Measurements from ENCODE around the gene MIA3. TPM values are rescaled to one million over a fixed set of nuclear protein-coding genes. Genes with fewer than 3 reads are reported as not detected.

Gene MIA3
- total RNA-seq, 1 donor = 68.8 TPM

DNA sequence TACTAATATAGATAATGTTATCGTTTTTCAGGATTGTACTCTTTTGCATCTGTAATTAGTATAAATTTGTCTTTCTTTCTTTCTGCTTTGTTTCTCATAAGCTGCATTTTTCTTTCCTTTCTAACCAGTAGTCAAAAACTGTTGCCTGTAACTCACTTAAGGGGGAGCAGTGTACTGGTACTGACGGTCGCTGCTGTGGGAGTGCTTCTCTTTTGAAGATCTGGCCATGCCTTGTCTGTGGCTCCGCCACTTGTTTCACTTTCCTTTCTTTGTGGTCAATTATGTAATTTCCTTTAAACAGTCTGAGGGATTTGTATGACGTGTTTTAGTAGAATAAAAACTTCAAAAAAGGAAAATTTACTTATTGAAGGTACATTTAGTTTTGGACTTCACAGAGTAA, 37.0 kb downstream of the MIA3 start:
- Histone ChIP-seq H3K4me2 (ENCODE audit: insufficient read depth, low read length) (peak overlapping the region; percentile 71), H3K4me1 (ENCODE audit: insufficient read depth, low read length) (peaks cover 6% of the 10 kb centered on the region), H3K27me3 (ENCODE audit: insufficient read depth, low read length) (no peaks in the 10 kb centered on the region), H3K36me3 (ENCODE audit: insufficient read depth, low read length) (peaks cover 92% of the 10 kb centered on the region), H2AFZ (ENCODE audit: low read length) (no peak overlapping the region), H3K9me3 (ENCODE audit: low read depth, low read length) (no peaks in the 10 kb centered on the region), H4K20me1 (ENCODE audit: insufficient read depth, low read length) (no peaks in the 10 kb centered on the region), H3K4me3 (ENCODE audit: insufficient read depth, low read length) (peak overlapping the region; percentile 14), H3K79me2 (ENCODE audit: insufficient read depth, low read length) (peaks cover 12% of the 10 kb centered on the region), H3K27ac (ENCODE audit: low read depth, low read length) (peak overlapping the region; percentile 58)
- DNase-seq (ENCODE audit: insufficient read length, low spot score, missing footprints) = peak; percentile 79
- TF ChIP-seq, protein P1, sequence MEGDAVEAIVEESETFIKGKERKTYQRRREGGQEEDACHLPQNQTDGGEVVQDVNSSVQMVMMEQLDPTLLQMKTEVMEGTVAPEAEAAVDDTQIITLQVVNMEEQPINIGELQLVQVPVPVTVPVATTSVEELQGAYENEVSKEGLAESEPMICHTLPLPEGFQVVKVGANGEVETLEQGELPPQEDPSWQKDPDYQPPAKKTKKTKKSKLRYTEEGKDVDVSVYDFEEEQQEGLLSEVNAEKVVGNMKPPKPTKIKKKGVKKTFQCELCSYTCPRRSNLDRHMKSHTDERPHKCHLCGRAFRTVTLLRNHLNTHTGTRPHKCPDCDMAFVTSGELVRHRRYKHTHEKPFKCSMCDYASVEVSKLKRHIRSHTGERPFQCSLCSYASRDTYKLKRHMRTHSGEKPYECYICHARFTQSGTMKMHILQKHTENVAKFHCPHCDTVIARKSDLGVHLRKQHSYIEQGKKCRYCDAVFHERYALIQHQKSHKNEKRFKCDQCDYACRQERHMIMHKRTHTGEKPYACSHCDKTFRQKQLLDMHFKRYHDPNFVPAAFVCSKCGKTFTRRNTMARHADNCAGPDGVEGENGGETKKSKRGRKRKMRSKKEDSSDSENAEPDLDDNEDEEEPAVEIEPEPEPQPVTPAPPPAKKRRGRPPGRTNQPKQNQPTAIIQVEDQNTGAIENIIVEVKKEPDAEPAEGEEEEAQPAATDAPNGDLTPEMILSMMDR (IDR thresholded peaks at IDR 0.05; ENCODE audit: extremely low read depth, low read depth, low read length) = peak; percentile 21

DNA sequence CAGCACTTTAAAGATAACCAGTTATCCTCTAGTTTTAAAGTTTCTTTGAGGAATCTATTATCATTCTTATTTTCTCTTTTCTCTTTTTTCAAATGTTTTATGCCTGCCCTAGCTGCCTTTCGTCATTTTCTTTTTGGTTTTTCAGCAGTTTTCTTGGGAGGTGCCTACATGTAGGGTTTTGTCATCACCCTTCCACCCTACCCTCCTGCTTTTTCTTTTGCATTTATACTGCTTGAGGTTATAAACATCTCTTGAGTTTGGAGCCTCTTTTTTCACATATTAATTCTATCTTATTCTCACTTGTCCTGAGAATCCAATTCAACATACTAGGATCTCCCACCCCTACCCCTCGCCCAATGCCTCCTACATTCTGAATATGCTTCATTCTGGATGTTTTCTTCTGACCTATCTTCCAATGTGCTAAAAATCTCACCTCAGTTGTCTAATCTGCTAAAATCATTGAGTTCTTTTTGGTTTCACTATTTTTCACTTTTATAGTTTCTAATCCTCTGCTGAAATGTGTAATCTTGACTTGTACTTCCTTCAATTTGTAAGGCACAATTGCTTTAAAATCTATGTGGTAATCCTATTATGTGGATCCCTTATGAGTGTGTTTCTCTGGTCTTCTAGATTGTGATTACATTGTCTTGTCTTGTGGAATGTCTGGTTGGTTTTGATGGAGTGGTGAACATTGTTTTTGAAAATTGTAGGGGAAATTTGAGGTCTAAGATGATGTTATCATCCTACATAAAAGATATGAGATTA, 38.7 kb downstream of the MIA3 start:
- Histone ChIP-seq H2AFZ (ENCODE audit: low read length) (no peak overlapping the region), H3K4me3 (ENCODE audit: insufficient read depth, low read length) (no peak overlapping the region), H3K27me3 (ENCODE audit: insufficient read depth, low read length) (no peaks in the 10 kb centered on the region), H3K36me3 (ENCODE audit: insufficient read depth, low read length) (peaks cover 92% of the 10 kb centered on the region), H3K9me3 (ENCODE audit: low read depth, low read length) (no peaks in the 10 kb centered on the region), H3K4me2 (ENCODE audit: insufficient read depth, low read length) (no peak overlapping the region), H3K27ac (ENCODE audit: low read depth, low read length) (no peak overlapping the region), H3K4me1 (ENCODE audit: insufficient read depth, low read length) (peaks cover 6% of the 10 kb centered on the region), H4K20me1 (ENCODE audit: insufficient read depth, low read length) (no peaks in the 10 kb centered on the region), H3K79me2 (ENCODE audit: insufficient read depth, low read length) (peaks cover 12% of the 10 kb centered on the region)
- TF ChIP-seq, protein P1 (IDR thresholded peaks at IDR 0.05; ENCODE audit: extremely low read depth, low read depth, low read length) = no peak
- DNase-seq (ENCODE audit: insufficient read length, low spot score, missing footprints) = no peak

DNA sequence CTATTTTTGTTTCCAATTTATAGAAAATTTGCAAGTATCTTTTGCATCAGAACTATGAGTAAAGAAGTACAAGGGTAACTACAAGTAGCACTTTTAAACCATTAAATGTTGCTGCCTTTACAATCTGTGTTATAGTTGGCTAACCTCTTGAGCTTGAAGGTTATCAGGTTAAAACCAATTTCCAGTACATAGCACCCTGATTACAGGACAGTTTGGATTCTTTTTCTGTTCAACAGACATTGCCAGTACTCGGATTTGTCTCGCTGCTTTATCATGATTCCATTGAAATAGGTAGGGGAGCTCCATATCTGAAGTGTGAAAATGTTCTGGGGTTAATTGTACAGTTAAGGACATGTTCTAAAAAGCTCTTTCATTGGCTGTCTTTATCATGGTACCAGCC, 40.0 kb downstream of the MIA3 start:
- TF ChIP-seq, protein P1 (IDR thresholded peaks at IDR 0.05; ENCODE audit: extremely low read depth, low read depth, low read length) = no peak
- Histone ChIP-seq H3K36me3 (ENCODE audit: insufficient read depth, low read length) (peaks cover 92% of the 10 kb centered on the region), H3K79me2 (ENCODE audit: insufficient read depth, low read length) (peaks cover 12% of the 10 kb centered on the region)

GRCh38 chr1:222663431-222663934, 45.6 kb downstream of the MIA3 start:
- peaks cover 87% of the 10 kb centered on the region for H3K36me3 ChIP-seq (ENCODE audit: insufficient read depth, low read length)
- no peak for DNase-seq (ENCODE audit: insufficient read length, low spot score, missing footprints)
- no peaks in the 10 kb centered on the region for H3K27me3 ChIP-seq (ENCODE audit: insufficient read depth, low read length)
- no peak overlapping the region for H2AFZ ChIP-seq (ENCODE audit: low read length)
- peaks cover 4% of the 10 kb centered on the region for H3K4me1 ChIP-seq (ENCODE audit: insufficient read depth, low read length)
- H3K4me2 ChIP-seq (ENCODE audit: insufficient read depth, low read length) = no peak overlapping the region
- no peaks in the 10 kb centered on the region for H4K20me1 ChIP-seq (ENCODE audit: insufficient read depth, low read length)
- TF ChIP-seq, protein P1 (IDR thresholded peaks at IDR 0.05; ENCODE audit: extremely low read depth, low read depth, low read length) = no peak
- H3K4me3 ChIP-seq (ENCODE audit: insufficient read depth, low read length) = no peak overlapping the region
- H3K9me3 ChIP-seq (ENCODE audit: low read depth, low read length) = no peaks in the 10 kb centered on the region
- no peaks in the 10 kb centered on the region for H3K79me2 ChIP-seq (ENCODE audit: insufficient read depth, low read length)
- no peak overlapping the region for H3K27ac ChIP-seq (ENCODE audit: low read depth, low read length)

More for the DNA sequence above, 40.0 kb downstream of the MIA3 start:
- H4K20me1 ChIP-seq (ENCODE audit: insufficient read depth, low read length) = no peaks in the 10 kb centered on the region
- no peaks in the 10 kb centered on the region for H3K27me3 ChIP-seq (ENCODE audit: insufficient read depth, low read length)
- peaks cover 6% of the 10 kb centered on the region for H3K4me1 ChIP-seq (ENCODE audit: insufficient read depth, low read length)
- no peak overlapping the region for H2AFZ ChIP-seq (ENCODE audit: low read length)
- H3K4me3 ChIP-seq (ENCODE audit: insufficient read depth, low read length) = no peak overlapping the region
- no peak for DNase-seq (ENCODE audit: insufficient read length, low spot score, missing footprints)
- no peak overlapping the region for H3K4me2 ChIP-seq (ENCODE audit: insufficient read depth, low read length)
- no peaks in the 10 kb centered on the region for H3K9me3 ChIP-seq (ENCODE audit: low read depth, low read length)
- H3K27ac ChIP-seq (ENCODE audit: low read depth, low read length) = no peak overlapping the region
